NCI-H2029 treated with DMSO at 0.1 percent for 48 hours (cell line): ENCODE measurements around the gene RDH12.

Experiments used
- DNase-seq: peaks from one replicate; lab custom pipeline; 2025; lab: John Stamatoyannopoulos, UW

The RDH12 gene

DNA sequence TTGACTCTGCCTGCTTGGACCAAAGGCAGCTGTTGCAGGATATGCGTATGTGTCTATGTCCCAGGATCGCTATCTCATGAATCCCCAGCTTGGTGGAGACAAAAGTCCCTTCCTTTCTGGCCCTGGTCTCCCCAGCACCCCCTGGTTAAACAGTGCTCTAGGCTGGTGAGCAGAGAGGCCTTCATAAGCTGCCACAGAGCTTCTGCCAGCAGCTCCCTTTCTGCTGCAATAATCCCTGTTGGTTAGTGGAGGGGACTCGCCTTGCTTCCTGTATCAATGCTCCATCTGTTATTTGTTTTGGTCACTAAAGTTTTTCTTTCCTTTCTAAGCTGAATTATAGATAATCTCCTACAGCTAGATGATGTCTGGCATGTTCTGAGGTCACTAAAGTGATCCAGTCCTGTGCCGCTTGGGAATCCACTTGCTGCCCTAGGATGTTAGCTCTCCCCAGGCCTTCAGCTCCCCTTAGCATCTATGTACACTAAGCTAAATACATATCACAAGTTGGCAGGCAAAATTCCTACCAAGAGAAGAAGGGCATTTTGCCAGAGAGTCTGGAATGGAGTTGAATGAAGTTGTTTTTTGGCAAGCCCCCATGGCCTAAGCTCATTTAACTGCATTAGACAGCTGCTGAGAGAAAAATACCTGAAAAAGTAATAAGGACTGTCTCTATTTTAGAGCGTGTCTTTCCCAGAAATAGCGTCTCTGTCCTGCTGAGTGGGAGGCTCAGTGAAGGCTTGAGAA lies 47.8 kb downstream of the RDH12 start:
- DNase-seq: no peak

DNA sequence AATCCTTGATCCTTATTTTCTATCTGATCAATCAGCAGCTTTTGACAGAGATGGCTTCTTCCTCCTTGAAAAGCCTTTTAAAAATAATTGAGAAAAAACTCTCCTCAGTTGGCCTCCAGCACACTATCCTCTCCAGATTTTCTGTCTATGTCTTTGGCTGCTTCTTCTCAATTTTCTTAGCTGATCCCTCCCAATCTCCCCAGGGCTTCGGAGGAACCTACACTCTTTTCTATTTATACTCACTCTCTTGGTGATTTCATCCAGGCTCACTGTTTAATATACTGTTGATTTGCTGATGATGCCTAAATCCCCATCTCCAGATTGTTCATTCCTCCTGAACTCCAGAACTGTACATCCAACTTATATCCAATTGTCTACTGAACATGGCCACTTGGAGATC lies 54.8 kb downstream of the RDH12 start:
- no peak for DNase-seq

DNA sequence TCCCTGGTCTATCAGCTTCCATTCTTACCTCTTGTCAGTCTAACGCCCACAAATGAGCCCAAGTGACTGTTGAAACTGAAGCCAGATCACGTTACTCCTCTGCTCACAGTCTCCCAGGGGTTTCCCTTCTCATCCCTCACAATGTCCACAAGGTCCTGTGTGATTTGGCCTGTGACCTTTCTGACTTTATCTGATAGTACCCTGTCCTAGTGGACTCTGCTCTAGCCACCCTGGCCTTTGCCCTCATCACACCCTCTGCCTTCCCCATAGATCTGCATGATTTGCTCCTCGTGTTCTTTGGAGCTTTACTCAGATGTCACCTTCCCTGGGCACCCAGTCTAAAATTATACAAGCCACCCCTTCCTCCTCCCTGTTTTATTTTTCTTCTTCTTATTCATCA lies 55.5 kb downstream of the RDH12 start:
- DNase-seq: no peak

- DNase-seq: no peak
These were observed 58.2 kb downstream of the RDH12 start for GRCh38 chr14:67759916-67760315.

DNA sequence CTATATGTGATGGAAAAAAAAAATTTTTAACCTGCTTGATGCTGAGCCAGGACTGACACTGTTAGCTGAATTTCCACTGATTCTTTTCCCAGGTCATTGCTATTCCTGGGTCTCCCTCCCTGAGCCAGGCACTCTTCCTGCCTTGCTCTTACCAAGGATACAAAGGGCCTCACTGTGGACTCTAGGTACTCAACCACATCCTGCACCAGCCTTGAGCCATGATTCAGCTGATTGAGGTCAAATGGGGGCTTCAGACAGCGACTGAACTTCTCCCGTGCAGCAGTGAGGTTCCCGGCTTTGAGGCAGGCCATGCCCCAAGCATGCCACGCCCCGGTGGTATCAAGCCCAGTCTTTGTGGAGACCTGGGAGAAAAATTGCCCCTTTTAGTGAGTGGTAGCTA lies 60.4 kb downstream of the RDH12 start:
- DNase-seq: no peak

- DNase-seq: peak; percentile 0
These were observed 61.6 kb downstream of the RDH12 start for GRCh38 chr14:67763158-67763822.

GRCh38 chr14:67764496-67764895 lies 62.8 kb downstream of the RDH12 start:
- no peak for DNase-seq

DNA sequence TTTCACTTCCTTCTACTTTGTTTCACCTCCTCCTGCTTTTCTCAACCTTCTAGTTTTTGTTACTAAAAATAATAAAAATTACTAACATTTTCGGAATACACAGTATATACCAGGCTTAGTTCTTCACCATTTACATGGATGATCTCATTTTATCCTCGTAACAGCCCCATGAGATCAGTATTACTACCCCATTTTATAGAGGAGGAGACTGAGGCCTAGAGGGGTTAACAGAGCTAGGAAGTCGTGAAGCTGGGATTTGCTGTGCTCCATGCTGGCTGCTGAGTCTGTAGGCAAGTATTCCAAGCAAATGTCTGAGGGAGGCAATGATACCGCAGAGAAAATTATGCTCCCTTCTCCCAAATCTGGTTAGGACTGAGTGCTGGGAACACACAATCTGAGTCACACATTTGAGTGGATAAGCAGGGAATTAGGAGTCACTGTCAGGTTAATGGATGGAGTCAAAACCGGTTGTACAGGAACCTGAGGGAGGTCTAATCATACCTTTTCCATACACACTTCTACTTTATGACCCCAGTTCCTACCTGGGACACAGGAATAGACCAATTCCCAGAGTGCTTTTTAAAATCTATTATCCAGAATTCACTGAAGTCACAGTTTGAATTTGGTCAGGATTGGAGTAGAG lies 63.6 kb downstream of the RDH12 start:
- DNase-seq: no peak

DNA sequence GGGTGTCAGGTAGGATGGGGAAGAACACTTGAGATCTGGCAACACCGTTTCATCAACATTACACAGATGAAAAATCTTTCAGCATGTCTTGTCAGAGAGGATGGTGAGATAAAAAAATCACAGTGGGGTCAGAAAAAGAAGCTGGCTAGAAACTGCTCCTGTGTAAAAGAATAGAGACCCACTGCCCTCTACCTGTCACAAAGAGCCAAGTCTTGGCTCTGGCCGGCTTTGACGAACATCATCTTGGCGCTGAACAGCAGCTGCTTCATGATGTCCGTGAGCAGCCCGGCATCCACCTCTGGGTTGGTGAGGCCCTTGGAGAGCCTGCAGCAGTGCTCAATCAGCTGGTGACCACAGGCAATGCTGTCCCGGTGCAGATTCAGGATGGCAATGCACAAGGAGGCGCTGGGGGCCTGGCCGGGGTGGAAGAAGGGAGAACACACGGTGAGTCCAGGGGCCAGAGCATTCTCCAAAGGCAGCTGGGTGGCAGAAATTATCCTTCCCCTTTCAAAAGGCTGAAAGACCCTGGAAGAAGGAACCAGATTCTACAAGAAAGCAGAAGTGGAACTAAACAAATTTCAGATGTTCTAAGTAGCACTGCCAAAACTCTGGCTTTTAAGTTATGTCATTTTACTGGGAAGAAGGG lies 64.5 kb downstream of the RDH12 start:
- DNase-seq: no peak

- DNase-seq: no peak
These were observed 66.5 kb downstream of the RDH12 start for GRCh38 chr14:67768219-67768618.

GRCh38 chr14:67773844-67774377 lies 72.2 kb downstream of the RDH12 start:
- no peak for DNase-seq

GRCh38 chr14:67776653-67777322 lies 75.1 kb downstream of the RDH12 start:
- DNase-seq: no peak

- no peak for DNase-seq
These were observed 77.1 kb downstream of the RDH12 start for GRCh38 chr14:67778792-67779191.

GRCh38 chr14:67782090-67782489 lies 80.4 kb downstream of the RDH12 start:
- no peak for DNase-seq
